Vagina (tissue), 2 donors: ENCODE results near the gene TRIM46. TPM values are rescaled to one million over a fixed set of nuclear protein-coding genes. Genes with fewer than 3 reads are reported as not detected.
"Not testable (repeated sequence)": the region's sequence is repeated elsewhere in the genome, so short reads cannot be mapped to it uniquely, and the experiment has no call there.

Experiments used
- DNase-seq, 2 donors: peaks; one replicate each; pipeline ENCODE4 v3.0.0-alpha.2; 2017; ENCODE audit errors: extremely low spot score in 2 of 2
- H3K27ac ChIP-seq: fragments of 200-600 bp; sonication (generic); one replicate; pipeline ENCODE4 v1.5.1; 2019
- H3K27me3 ChIP-seq: fragments of 200-600 bp; sonication (generic); one replicate; pipeline ENCODE4 v1.5.1; 2019
- H3K36me3 ChIP-seq, 2 donors: fragments of 200-600 bp; sonication (generic); one replicate each; pipeline ENCODE4 v1.5.1; 2017 to 2019
- H3K4me1 ChIP-seq: fragments of 200-600 bp; sonication (generic); one replicate; pipeline ENCODE4 v1.5.1; 2019
- H3K4me3 ChIP-seq, 2 donors: fragments of 200-600 bp; sonication (generic); 1 replicate in 1 of 2; 2 replicates in 1 of 2; pipeline ENCODE4 v1.5.1; 2016 to 2019
- H3K9me3 ChIP-seq: fragments of 200-600 bp; sonication (generic); one replicate; pipeline ENCODE4 v1.5.1; 2019
- POLR2A ChIP-seq, 2 donors: fragments of 450-650 bp; IDR thresholded peaks; one replicate each; pipeline ENCODE4 v1.6.1; 2017; ENCODE audit warnings: antibody characterized with exemption in 2 of 2, mild to moderate bottlenecking in 2 of 2, moderate library complexity in 2 of 2
- POLR2AphosphoS5 ChIP-seq, 2 donors: sonication (generic); formaldehyde crosslinking; IDR thresholded peaks; one replicate each; pipeline ENCODE4 v1.9.0; 2017; ENCODE audit warnings: antibody characterized with exemption in 2 of 2, mild to moderate bottlenecking in 2 of 2, low read depth in 1 of 2; ENCODE audit not compliant: insufficient read depth in 1 of 2
- intact Hi-C: fragments of 100-400 bp; cut with DNase I; formaldehyde crosslinking; loops from one replicate; pipeline ENCODE4 v1.15.1; 2023
- total RNA-seq: library from RNA; depleted of rRNA; stranded (reverse); fragments of >200 nt; gene quantifications from one replicate; pipeline ENCODE4 v1.2.3, GENCODE V29; 2016
- TF ChIP-seq, protein P1 (sequence below), 3 experiments: fragments of 450-650 bp in 2 of 3; fragments of 200-600 bp in 1 of 3; sonication (generic) in 1 of 3; IDR thresholded peaks; one replicate each; pipeline ENCODE4 v1.5.1; 2017 to 2019; ENCODE audit warnings: antibody characterized with exemption in 3 of 3, mild to moderate bottlenecking in 2 of 3, moderate library complexity in 2 of 3

Gene TRIM46
- total RNA-seq, 1 donor from 2014 or later = 2.7 TPM

DNA sequence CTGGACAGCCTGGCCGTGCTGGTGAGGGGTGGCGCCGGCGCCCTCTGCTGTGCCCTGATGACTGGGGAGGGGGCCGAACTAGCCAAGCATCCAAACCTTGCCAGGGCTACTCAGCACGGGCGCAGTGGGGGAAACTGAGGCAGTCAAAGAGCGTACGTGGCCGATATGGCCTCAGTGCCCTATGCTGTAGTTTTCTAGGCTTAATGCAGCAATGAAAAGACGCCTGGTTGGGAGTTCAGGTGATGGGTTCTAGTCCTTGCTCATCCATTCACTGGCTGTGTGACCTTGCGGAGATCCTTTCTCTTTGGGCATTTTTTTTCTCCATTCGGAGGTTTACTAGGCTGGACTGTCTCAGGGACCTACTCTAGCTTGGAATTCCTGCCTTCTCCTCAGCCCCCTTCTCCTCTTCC lies 35.7 kb downstream of the TRIM46 start:
- no peaks in the 10 kb centered on the region for H3K36me3 ChIP-seq
- peak overlapping the region; percentile 78 to 87 for H3K4me3 ChIP-seq
- intact Hi-C loops = loop anchor here (5.0 kb wide), 1 partner anchor 33 kb away; a partner anchor contains a TSS
- H3K27me3 ChIP-seq = no peaks in the 10 kb centered on the region
- no peak for TF ChIP-seq POLR2AphosphoS5 (IDR thresholded peaks at IDR 0.05; ENCODE audit: insufficient read depth in 1 of 2, low read depth in 1 of 2)
- TF ChIP-seq POLR2A (IDR thresholded peaks at IDR 0.05) = no peak
- TF ChIP-seq, protein P1, sequence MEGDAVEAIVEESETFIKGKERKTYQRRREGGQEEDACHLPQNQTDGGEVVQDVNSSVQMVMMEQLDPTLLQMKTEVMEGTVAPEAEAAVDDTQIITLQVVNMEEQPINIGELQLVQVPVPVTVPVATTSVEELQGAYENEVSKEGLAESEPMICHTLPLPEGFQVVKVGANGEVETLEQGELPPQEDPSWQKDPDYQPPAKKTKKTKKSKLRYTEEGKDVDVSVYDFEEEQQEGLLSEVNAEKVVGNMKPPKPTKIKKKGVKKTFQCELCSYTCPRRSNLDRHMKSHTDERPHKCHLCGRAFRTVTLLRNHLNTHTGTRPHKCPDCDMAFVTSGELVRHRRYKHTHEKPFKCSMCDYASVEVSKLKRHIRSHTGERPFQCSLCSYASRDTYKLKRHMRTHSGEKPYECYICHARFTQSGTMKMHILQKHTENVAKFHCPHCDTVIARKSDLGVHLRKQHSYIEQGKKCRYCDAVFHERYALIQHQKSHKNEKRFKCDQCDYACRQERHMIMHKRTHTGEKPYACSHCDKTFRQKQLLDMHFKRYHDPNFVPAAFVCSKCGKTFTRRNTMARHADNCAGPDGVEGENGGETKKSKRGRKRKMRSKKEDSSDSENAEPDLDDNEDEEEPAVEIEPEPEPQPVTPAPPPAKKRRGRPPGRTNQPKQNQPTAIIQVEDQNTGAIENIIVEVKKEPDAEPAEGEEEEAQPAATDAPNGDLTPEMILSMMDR (IDR thresholded peaks at IDR 0.05) = no peak
- H3K27ac ChIP-seq = peak overlapping the region; percentile 99
- peaks cover 38% of the 10 kb centered on the region for H3K4me1 ChIP-seq
- no peak for DNase-seq
- H3K9me3 ChIP-seq = no peaks in the 10 kb centered on the region

DNA sequence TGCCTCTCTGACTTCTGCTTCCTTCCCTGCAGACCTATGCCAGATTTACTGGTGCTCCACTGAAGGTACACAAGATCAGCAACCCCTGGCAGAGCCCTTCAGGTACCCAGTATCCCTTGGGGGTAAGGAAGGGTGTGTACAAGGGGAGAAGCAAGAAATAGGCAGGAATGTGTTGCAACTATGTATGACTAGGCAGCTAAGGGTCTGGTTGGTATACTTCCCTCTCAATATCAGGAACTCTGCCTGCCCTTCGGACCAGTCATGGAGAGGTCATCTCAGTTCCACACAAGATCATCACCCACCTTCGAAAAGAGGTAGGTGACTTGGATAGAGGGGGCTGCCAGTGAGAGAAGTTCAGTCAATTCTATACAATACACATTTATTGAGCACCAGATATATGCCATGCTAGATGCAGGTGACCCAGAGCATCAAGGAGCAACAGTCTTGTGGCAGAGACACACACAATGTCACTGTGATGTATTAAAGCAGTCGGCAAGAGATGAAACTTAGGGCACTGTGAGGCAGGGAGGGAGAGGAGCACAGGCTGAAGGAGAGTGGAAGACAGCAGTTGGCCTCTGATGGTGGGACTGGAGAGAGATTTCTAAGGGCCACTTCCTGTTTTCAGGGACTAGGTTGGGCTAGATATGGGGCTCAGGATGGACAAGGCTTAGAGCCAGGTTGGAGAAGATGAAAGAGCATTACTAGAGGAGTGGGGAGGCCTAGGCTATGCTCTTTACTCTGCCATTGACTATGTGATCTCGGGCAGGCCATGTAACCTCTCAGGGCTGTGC lies 36.9 kb downstream of the TRIM46 start:
- DNase-seq = no peak
- intact Hi-C loops = no loop called here
- Histone ChIP-seq H3K27me3 (no peaks in the 10 kb centered on the region), H3K9me3 (no peaks in the 10 kb centered on the region), H3K4me1 (peaks cover 38% of the 10 kb centered on the region), H3K36me3 (no peaks in the 10 kb centered on the region), H3K27ac (no peak overlapping the region), H3K4me3 (no peak overlapping the region)
- TF ChIP-seq, protein P1 (IDR thresholded peaks at IDR 0.05) = no peak
- TF ChIP-seq POLR2A (IDR thresholded peaks at IDR 0.05) = no peak
- no peak for TF ChIP-seq POLR2AphosphoS5 (IDR thresholded peaks at IDR 0.05; ENCODE audit: insufficient read depth in 1 of 2, low read depth in 1 of 2)

DNA sequence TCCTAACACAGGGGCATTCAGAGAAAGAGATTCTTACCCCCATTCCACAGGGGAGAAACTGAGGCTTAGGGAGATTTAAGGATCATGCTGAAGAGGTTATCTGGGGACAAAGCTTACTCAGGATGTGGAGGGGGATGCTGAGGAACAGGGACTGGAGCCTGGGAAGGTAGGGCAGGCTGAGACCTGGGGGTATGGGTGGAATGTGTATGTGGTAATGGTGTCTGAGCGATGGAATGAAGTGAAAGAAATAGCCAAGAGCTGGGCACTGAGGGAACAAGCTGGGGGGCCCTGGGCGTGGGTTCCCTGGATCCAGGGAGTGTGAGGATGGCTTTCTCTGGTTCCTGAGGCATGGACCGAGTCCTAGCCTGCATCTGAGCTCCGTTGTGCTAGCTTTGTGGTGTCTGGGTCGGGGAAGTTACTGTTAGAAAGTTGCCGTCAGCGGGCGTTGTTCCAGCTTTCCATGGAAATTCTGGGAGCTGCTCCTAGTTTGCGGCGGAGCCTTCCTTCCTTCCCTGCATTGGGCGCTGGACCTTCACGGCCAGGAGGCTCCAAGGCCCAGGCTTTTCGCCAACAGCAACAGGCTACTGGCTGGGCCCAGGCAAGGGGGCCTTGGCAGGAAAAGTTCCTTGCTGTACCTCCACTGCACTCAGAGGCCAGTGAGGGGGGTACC lies 37.9 kb downstream of the TRIM46 start:
- DNase-seq, H3K27ac ChIP-seq, H3K4me3 ChIP-seq, H3K9me3 ChIP-seq, H3K36me3 ChIP-seq, H3K27me3 ChIP-seq, intact Hi-C loops: not testable (repeated sequence)
- H3K4me1 ChIP-seq = peaks cover 31% of the 10 kb centered on the region

DNA sequence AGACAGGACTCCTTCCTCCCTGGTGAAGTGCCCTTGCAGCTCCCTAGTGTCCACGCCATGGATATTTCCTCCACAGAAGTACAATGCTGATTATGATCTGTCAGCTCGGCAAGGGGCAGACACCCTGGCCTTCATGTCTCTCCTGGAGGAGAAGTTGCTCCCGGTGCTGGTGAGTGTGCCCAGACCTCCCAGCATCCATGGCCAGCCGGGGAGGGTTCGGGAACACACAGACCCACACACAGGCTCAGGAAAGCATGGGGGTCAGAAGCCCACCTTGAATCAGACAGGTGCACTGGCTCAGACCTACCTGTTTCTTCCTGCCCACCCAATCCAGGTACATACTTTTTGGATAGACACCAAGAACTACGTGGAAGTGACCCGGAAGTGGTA lies 38.4 kb downstream of the TRIM46 start:
- DNase-seq, H3K9me3 ChIP-seq, H3K4me3 ChIP-seq, intact Hi-C loops, H3K27ac ChIP-seq, H3K36me3 ChIP-seq, H3K27me3 ChIP-seq: not testable (repeated sequence)
- peaks cover 26% of the 10 kb centered on the region for H3K4me1 ChIP-seq

DNA sequence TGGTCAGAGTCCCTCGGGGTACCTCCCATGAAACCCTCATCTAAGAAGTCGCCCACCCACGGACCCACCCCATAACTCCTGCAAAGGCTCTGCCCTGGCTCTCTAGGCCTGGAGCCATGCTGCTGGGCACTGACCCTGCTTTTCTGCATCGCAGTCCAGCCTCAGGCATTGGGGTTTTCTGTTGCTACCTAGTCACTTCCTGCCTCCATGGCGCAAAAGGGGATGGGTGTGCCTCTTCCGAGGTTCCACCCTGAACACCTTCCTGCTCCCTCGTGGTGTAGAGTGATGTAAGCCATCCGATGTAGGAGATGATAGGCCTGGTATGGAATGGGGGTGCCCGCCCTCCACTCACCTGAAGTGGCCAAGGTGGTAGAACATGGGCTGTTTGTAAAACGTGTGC lies 41.1 kb downstream of the TRIM46 start:
- H3K9me3 ChIP-seq, H3K4me3 ChIP-seq, DNase-seq, H3K36me3 ChIP-seq, H3K27me3 ChIP-seq, H3K27ac ChIP-seq, intact Hi-C loops: not testable (repeated sequence)
- peaks cover 11% of the 10 kb centered on the region for H3K4me1 ChIP-seq

DNA sequence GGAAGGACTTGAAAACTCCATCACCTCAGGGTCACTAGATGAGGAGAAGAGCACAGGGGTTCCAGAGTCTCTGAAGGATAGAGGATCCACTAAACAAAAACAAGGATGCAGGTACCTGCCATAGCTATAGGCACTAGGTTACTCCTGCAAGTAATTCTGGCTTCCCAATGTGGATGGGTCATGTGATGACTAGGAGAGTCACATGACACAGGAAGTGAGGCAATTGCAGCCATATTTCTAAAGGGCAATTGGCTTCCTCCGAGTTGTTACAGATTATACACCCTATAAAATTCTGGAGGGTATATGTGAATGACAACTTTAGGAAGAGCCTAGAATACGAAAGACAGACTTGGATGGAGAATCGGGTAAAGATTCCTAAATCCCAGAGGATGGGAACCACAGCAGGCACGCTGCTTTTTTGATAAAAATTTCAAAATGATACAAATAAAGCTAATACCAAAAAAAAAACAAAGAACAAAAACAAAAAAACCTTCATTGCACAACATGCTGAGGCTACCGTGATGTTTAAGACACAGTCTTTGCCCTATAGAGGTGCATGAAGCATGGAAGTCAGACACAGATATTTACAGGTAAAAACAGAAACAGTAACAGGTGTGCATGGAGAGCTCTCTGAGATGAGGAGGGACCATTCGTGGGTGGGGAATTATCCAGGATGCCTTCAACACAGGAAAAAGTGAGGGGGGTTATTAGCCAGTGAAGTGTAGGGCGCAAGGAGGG lies 45.4 kb downstream of the TRIM46 start:
- no peaks in the 10 kb centered on the region for H3K9me3 ChIP-seq
- H3K27ac ChIP-seq = peak overlapping the region; percentile 27
- peaks cover 10% of the 10 kb centered on the region for H3K4me1 ChIP-seq
- no peaks in the 10 kb centered on the region for H3K36me3 ChIP-seq
- H3K27me3 ChIP-seq = no peaks in the 10 kb centered on the region
- peak overlapping the region; percentile 16 to 18 for H3K4me3 ChIP-seq
- no peak for TF ChIP-seq POLR2A (IDR thresholded peaks at IDR 0.05)
- peak in 1 of 2 donors; percentile 60 for TF ChIP-seq POLR2AphosphoS5 (IDR thresholded peaks at IDR 0.05; ENCODE audit: insufficient read depth in 1 of 2, low read depth in 1 of 2)
- TF ChIP-seq, protein P1 (IDR thresholded peaks at IDR 0.05) = no peak
- intact Hi-C loops = no loop called here
- no peak for DNase-seq
